ENCODE results near the gene POLR3E.

Gene POLR3E

GRCh38 chr16:22333457-22333994 is 36.3 kb downstream of the POLR3E start:
- no peak overlapping the region for H3K4me3 ChIP-seq (ENCODE audit: low read depth, low read length)
- DNase-seq (ENCODE audit: low read depth): no peak
- TF ChIP-seq CTCF (IDR thresholded peaks at IDR 0.05; ENCODE audit: low read depth, low read length, missing control alignments): no peak

DNA sequence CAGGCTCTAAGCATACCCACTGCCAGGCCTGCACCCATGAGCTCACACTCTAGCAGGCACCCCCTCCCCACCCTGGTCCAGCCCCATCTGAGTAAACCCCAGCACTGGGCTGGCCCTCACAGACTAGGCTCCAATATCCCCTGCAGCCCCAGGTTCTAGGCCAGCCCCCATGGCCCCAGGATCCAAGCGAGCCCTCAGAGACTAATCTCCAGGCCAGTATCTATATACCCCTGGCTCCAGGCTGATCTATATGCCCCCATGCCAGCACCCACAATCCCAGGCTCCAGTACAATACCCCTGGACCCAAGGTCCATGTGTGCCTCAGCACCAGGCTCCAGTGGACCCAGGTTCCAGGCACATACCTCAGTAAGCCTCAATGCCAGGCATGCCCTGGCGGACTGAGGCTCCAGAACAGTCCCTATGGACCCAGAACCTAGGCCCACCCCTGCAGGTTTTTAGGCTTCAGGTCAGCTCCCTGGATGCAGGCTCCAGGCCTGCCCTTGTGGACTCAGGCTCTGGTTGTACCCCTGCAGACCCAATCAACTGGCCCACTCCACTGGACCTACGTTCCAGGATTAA is 38.5 kb downstream of the POLR3E start:
- no peak for DNase-seq (ENCODE audit: low read depth)
- H3K4me3 ChIP-seq (ENCODE audit: low read depth, low read length): no peak overlapping the region
- TF ChIP-seq CTCF (IDR thresholded peaks at IDR 0.05; ENCODE audit: low read depth, low read length, missing control alignments): no peak

GRCh38 chr16:22336581-22336980 is 39.4 kb downstream of the POLR3E start:
- H3K4me3 ChIP-seq (ENCODE audit: low read depth, low read length): no peak overlapping the region
- no peak for TF ChIP-seq CTCF (IDR thresholded peaks at IDR 0.05; ENCODE audit: low read depth, low read length, missing control alignments)
- DNase-seq (ENCODE audit: low read depth): no peak

- DNase-seq (ENCODE audit: low read depth): no peak
- no peak for TF ChIP-seq CTCF (IDR thresholded peaks at IDR 0.05; ENCODE audit: low read depth, low read length, missing control alignments)
- H3K4me3 ChIP-seq (ENCODE audit: low read depth, low read length): no peak overlapping the region
Observed at GRCh38 chr16:22337045-22337444, 39.8 kb downstream of the POLR3E start.

- TF ChIP-seq CTCF (IDR thresholded peaks at IDR 0.05; ENCODE audit: low read depth, low read length, missing control alignments): no peak
- no peak overlapping the region for H3K4me3 ChIP-seq (ENCODE audit: low read depth, low read length)
- no peak for DNase-seq (ENCODE audit: low read depth)
Observed at GRCh38 chr16:22337849-22338635, 40.8 kb downstream of the POLR3E start.

DNA sequence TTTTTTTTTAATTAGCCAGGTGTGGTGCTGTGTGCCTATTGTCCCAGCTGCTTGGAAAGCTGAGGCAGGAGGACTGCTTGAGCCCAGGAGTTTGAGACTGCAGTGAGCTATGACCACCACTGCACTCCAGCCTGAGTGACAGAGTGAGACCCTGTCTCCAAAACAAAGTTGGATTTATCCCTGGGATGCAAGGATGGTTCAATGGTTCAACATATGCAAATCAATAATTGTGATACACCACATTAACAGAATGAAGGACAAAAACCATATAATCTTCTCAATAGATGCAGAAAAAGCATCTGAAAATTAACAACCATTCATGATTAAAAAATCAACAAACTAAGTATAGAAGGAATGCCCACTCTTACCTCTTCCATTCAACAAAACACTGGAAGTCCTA is 43.7 kb downstream of the POLR3E start:
- no peak overlapping the region for H3K4me3 ChIP-seq (ENCODE audit: low read depth, low read length)
- no peak for TF ChIP-seq CTCF (IDR thresholded peaks at IDR 0.05; ENCODE audit: low read depth, low read length, missing control alignments)
- no peak for DNase-seq (ENCODE audit: low read depth)
